ENCODE results near the gene TGFBR2.

GRCh38 chr3:30698549-30698948, 92.1 kb downstream of the TGFBR2 start:
- TF ChIP-seq EZH2 (IDR thresholded peaks at IDR 0.05; ENCODE audit: insufficient read depth, poor library complexity, severe bottlenecking) (no peak), EZH2phosphoT487 (IDR thresholded peaks at IDR 0.05; ENCODE audit: insufficient read depth, low read depth) (no peak)
